SJCRH30 (cell line): ENCODE measurements around the gene SCUBE2. TPM values are rescaled to one million over a fixed set of nuclear protein-coding genes. Genes with fewer than 3 reads are reported as not detected.
A peak's percentile ranks its signal among the peaks of the same experiment; 100 is the strongest.

Experiments
- DNase-seq, 2 experiments: peaks; one replicate each; pipeline ENCODE4 v3.0.0-alpha.2; 2015 to 2020
- H3K27ac ChIP-seq: fragments of 250-450 bp; sonication (Bioruptor Pico); 2 replicates; pipeline ENCODE4 v1.5.1; 2020; ENCODE audit warnings: mild to moderate bottlenecking, moderate library complexity
- H3K27me3 ChIP-seq: fragments of 250-450 bp; sonication (Bioruptor Pico); 2 replicates; pipeline ENCODE4 v1.5.1; 2020; ENCODE audit warnings: mild to moderate bottlenecking, moderate library complexity
- H3K36me3 ChIP-seq: fragments of 250-450 bp; sonication (Bioruptor Pico); 2 replicates; pipeline ENCODE4 v1.5.1; 2020; ENCODE audit warnings: mild to moderate bottlenecking, moderate library complexity
- H3K4me1 ChIP-seq: fragments of 250-450 bp; sonication (Bioruptor Pico); 2 replicates; pipeline ENCODE4 v1.5.1; 2020; ENCODE audit warnings: mild to moderate bottlenecking, moderate library complexity
- H3K4me3 ChIP-seq: fragments of 250-450 bp; sonication (Bioruptor Pico); 2 replicates; pipeline ENCODE4 v1.5.1; 2020; ENCODE audit warnings: mild to moderate bottlenecking, moderate library complexity
- H3K9me3 ChIP-seq: fragments of 250-450 bp; sonication (Bioruptor Pico); replicated peaks from 2 replicates; pipeline ENCODE4 v1.5.1; 2020; ENCODE audit warnings: mild to moderate bottlenecking, moderate library complexity
- total RNA-seq: library from RNA; depleted of rRNA; stranded (reverse); fragments of >200 nt; shearing (Covaris generic); gene quantifications from 2 replicates; pipeline ENCODE4 v1.2.3, GENCODE V29; 2014

SCUBE2 gene
- total RNA-seq, 1 experiment from 2014 or later = 0.40 TPM

GRCh38 chr11:9092853-9093778 is 1.7 kb upstream of the SCUBE2 start:
- Histone ChIP-seq H3K4me3 (no peak overlapping the region), H3K27ac (no peak overlapping the region), H3K27me3 (no peaks in the 10 kb centered on the region), H3K4me1 (no peaks in the 10 kb centered on the region), H3K9me3 (no peaks in the 10 kb centered on the region), H3K36me3 (no peaks in the 10 kb centered on the region)
- no peak for DNase-seq

- Histone ChIP-seq H3K27ac (no peak overlapping the region), H3K4me1 (no peaks in the 10 kb centered on the region), H3K9me3 (no peaks in the 10 kb centered on the region), H3K4me3 (0 out of 2 replicates have a peak overlapping the region, but pooled peaks have one; percentile 20), H3K36me3 (no peaks in the 10 kb centered on the region), H3K27me3 (no peaks in the 10 kb centered on the region)
- DNase-seq = no peak
These were observed 673 bp upstream of the SCUBE2 start for GRCh38 chr11:9092072-9092471.

- Histone ChIP-seq H3K27ac (no peak overlapping the region), H3K9me3 (no peaks in the 10 kb centered on the region), H3K4me1 (no peaks in the 10 kb centered on the region), H3K27me3 (no peaks in the 10 kb centered on the region), H3K36me3 (no peaks in the 10 kb centered on the region), H3K4me3 (no peak overlapping the region)
- no peak for DNase-seq
These were observed 833 bp downstream of the SCUBE2 start for GRCh38 chr11:9090488-9091043.

GRCh38 chr11:9089636-9090035 is 1.8 kb downstream of the SCUBE2 start:
- no peak for DNase-seq
- Histone ChIP-seq H3K4me1 (no peaks in the 10 kb centered on the region), H3K9me3 (no peaks in the 10 kb centered on the region), H3K27me3 (no peaks in the 10 kb centered on the region), H3K27ac (no peak overlapping the region), H3K4me3 (no peak overlapping the region), H3K36me3 (no peaks in the 10 kb centered on the region)

- H3K27ac ChIP-seq = no peak overlapping the region
These were observed 2.3 kb downstream of the SCUBE2 start for GRCh38 chr11:9089061-9089460.

GRCh38 chr11:9082575-9082974 is 8.8 kb downstream of the SCUBE2 start:
- Histone ChIP-seq H3K9me3 (no peaks in the 10 kb centered on the region), H3K4me3 (no peak overlapping the region), H3K27me3 (no peaks in the 10 kb centered on the region), H3K27ac (no peak overlapping the region), H3K4me1 (peaks cover 6% of the 10 kb centered on the region), H3K36me3 (no peaks in the 10 kb centered on the region)
- no peak for DNase-seq

More at GRCh38 chr11:9089061-9089460, 2.3 kb downstream of the SCUBE2 start:
- Histone ChIP-seq H3K9me3 (no peaks in the 10 kb centered on the region), H3K36me3 (no peaks in the 10 kb centered on the region), H3K4me3 (no peak overlapping the region), H3K4me1 (no peaks in the 10 kb centered on the region), H3K27me3 (no peaks in the 10 kb centered on the region)
- DNase-seq = no peak

DNA sequence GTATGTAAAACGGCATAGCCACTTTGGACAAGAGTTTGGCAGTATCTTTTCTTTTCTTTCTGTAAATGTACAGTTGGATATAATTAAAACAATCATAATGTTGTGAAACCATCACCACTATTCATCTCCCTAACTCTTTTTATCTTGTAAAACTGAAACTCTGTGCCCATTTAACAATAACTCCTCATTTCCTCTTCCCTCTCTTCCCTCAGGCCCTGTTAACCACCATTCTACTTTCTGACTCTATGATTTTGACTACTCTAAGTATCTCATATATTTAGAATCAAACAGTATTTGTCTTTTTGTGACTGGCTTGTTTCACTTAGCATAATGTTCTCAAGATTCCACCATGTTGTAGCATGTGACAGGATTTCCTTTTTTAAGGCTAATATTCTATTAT is 10.2 kb downstream of the SCUBE2 start:
- no peaks in the 10 kb centered on the region for H3K36me3 ChIP-seq
- no peaks in the 10 kb centered on the region for H3K27me3 ChIP-seq
- H3K4me1 ChIP-seq = peaks cover 6% of the 10 kb centered on the region
- H3K9me3 ChIP-seq = no peaks in the 10 kb centered on the region
- no peak overlapping the region for H3K4me3 ChIP-seq
- no peak for DNase-seq
- no peak overlapping the region for H3K27ac ChIP-seq

DNA sequence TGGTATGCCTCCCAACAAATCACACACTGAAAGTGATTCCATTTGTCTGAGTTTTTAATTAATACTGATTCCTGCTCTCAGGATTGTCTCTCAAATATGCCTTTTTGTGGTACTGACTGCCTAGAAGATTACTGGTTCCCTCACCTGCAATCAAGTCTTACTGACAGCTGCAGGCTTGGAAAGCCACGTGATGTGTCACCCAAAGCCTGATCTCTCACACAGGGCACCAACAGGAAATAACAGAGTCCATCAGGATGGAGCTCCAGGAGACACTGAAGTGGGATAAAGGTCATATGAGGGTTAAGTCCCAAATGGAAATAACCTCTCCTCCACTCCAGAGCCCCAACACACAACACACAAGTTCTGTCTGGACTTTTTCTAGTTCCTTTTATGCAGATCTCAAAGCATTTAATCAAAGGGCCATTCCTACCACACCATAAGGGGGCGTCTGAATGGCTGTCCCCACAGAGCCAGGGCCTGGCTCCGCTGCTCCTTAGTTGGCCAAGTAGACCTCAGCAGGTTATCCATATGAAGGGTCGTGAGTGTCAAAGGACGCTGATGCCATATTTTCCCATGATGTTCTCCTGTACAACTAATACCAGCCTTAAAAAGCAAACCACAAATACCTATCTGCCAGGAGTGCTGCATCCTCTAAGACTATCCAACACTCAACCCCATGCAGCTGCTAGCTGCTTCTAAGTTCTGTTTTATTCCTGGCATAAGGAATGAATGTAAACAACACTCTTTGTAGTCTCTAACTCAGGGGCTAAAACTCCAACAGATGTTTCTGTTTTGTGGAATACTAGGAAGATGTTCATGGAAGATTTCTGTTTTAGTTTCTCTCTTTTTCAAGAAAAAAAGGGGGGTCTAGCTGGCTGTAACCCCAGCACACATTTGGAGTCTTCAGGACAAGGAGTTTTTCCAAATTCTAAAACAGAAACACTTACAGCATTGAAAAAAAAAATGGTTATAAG is 13.0 kb downstream of the SCUBE2 start:
- Histone ChIP-seq H3K36me3 (no peaks in the 10 kb centered on the region), H3K9me3 (no peaks in the 10 kb centered on the region), H3K27me3 (no peaks in the 10 kb centered on the region), H3K4me1 (peaks cover 6% of the 10 kb centered on the region), H3K27ac (no peak overlapping the region), H3K4me3 (no peak overlapping the region)
- DNase-seq = peak in 1 of 2 experiments; percentile 15

- H3K36me3 ChIP-seq = no peaks in the 10 kb centered on the region
- peaks cover 6% of the 10 kb centered on the region for H3K4me1 ChIP-seq
- no peak for DNase-seq
- no peaks in the 10 kb centered on the region for H3K27me3 ChIP-seq
- H3K27ac ChIP-seq = no peak overlapping the region
- H3K9me3 ChIP-seq = no peaks in the 10 kb centered on the region
- H3K4me3 ChIP-seq = no peak overlapping the region
These were observed 14.2 kb downstream of the SCUBE2 start for GRCh38 chr11:9077164-9077563.

GRCh38 chr11:9076661-9077060 is 14.7 kb downstream of the SCUBE2 start:
- DNase-seq = no peak
- Histone ChIP-seq H3K4me3 (no peak overlapping the region), H3K9me3 (no peaks in the 10 kb centered on the region), H3K36me3 (no peaks in the 10 kb centered on the region), H3K27ac (no peak overlapping the region), H3K27me3 (no peaks in the 10 kb centered on the region), H3K4me1 (peaks cover 6% of the 10 kb centered on the region)

GRCh38 chr11:9076046-9076445 is 15.4 kb downstream of the SCUBE2 start:
- Histone ChIP-seq H3K27me3 (no peaks in the 10 kb centered on the region), H3K4me3 (no peak overlapping the region), H3K4me1 (peaks cover 6% of the 10 kb centered on the region), H3K36me3 (no peaks in the 10 kb centered on the region), H3K27ac (no peak overlapping the region), H3K9me3 (no peaks in the 10 kb centered on the region)
- no peak for DNase-seq

DNA sequence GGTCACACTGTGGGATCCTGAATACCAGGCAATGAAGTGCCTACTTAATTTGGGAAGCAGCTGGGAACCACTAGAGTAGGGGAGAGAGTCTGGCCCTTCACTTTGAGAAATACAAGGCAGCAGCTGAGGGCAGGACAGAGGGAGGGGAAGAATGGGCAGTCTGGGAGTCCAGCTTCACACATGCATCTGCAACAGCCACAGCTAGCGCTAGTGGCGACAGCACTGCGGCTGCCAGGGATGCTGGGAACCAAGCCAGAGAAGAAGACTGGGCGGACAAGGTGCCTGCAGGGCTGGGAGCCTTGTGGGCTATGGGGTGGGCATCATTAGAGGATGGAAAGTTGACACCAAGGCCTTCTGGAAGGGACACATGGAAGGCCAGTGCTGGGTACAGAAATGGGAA is 15.8 kb downstream of the SCUBE2 start:
- Histone ChIP-seq H3K27ac (no peak overlapping the region), H3K4me1 (peaks cover 6% of the 10 kb centered on the region), H3K9me3 (no peaks in the 10 kb centered on the region), H3K27me3 (no peaks in the 10 kb centered on the region), H3K4me3 (no peak overlapping the region), H3K36me3 (no peaks in the 10 kb centered on the region)
- DNase-seq = peak; percentile 25 to 38

- Histone ChIP-seq H3K4me3 (no peak overlapping the region), H3K9me3 (no peaks in the 10 kb centered on the region), H3K27ac (no peak overlapping the region), H3K4me1 (peaks cover 16% of the 10 kb centered on the region), H3K36me3 (no peaks in the 10 kb centered on the region), H3K27me3 (no peaks in the 10 kb centered on the region)
- DNase-seq = no peak
These were observed 16.9 kb downstream of the SCUBE2 start for GRCh38 chr11:9074338-9075029.

- no peak for DNase-seq
- Histone ChIP-seq H3K4me1 (peaks cover 21% of the 10 kb centered on the region), H3K9me3 (no peaks in the 10 kb centered on the region), H3K4me3 (no peak overlapping the region), H3K27me3 (no peaks in the 10 kb centered on the region), H3K27ac (no peak overlapping the region), H3K36me3 (no peaks in the 10 kb centered on the region)
These were observed 17.8 kb downstream of the SCUBE2 start for GRCh38 chr11:9073466-9074225.
